Lower lobe of right lung (tissue), 2 donors: Measurements from ENCODE around the gene FOXM1. TPM values are rescaled to one million over a fixed set of nuclear protein-coding genes. Genes with fewer than 3 reads are reported as not detected.
A peak's percentile ranks its signal among the peaks of the same experiment; 100 is the strongest.

Experiments used
- ATAC-seq, 2 donors: fragments of 200-7000 bp; cut with Tn5 transposase; one replicate each; pipeline ENCODE4 v1.9.1; 2020 to 2022; ENCODE audit warnings: mild to moderate bottlenecking in 2 of 2, moderate library complexity in 2 of 2
- DNase-seq: peaks from one replicate; pipeline ENCODE4 v3.0.0-alpha.2; 2020
- H3K27ac ChIP-seq: fragments of 200-600 bp; one replicate; pipeline ENCODE4 v1.8.0; 2022
- H3K27me3 ChIP-seq: fragments of 200-600 bp; one replicate; pipeline ENCODE4 v1.8.0; 2022; ENCODE audit warnings: low read depth
- H3K36me3 ChIP-seq: fragments of 200-600 bp; one replicate; pipeline ENCODE4 v1.8.0; 2022; ENCODE audit warnings: mild to moderate bottlenecking
- H3K4me1 ChIP-seq: fragments of 200-600 bp; one replicate; pipeline ENCODE4 v1.8.0; 2022
- H3K4me3 ChIP-seq: fragments of 200-600 bp; one replicate; pipeline ENCODE4 v1.8.0; 2022; ENCODE audit warnings: mild to moderate bottlenecking
- H3K9me3 ChIP-seq: fragments of 200-600 bp; one replicate; pipeline ENCODE4 v1.8.0; 2022
- CTCF ChIP-seq: fragments of 200-600 bp; IDR thresholded peaks from one replicate; pipeline ENCODE4 v1.8.0; 2022; ENCODE audit warnings: antibody characterized with exemption, mild to moderate bottlenecking
- intact Hi-C: fragments of 100-400 bp; cut with DNase I; formaldehyde crosslinking; loops from one replicate; pipeline ENCODE4 v1.11.0; 2022
- total RNA-seq: library from RNA; stranded (reverse); fragmentation: NEBNext Ultra II Directional; extraction: Animal tissue kit (Norgen Biotek cat#: 25700); gene quantifications from one replicate; pipeline ENCODE4 v1.2.1, GENCODE V29; 2021
- donor health status: DM: no; HTN: yes; CAD: no; lungs with severe emphysema.

Gene FOXM1
- total RNA-seq, 1 donor from 2014 or later = 3.2 TPM

- no peak for ATAC-seq
Observed at GRCh38 chr12:2897418-2897817, 20.4 kb upstream of the FOXM1 start.

GRCh38 chr12:2895511-2895910 is 18.5 kb upstream of the FOXM1 start:
- no peak for TF ChIP-seq CTCF
- DNase-seq = no peak
- Histone ChIP-seq H3K27me3 (no peaks in the 10 kb centered on the region), H3K4me1 (peaks cover 24% of the 10 kb centered on the region), H3K27ac (no peak overlapping the region), H3K4me3 (no peak overlapping the region), H3K9me3 (no peaks in the 10 kb centered on the region), H3K36me3 (no peaks in the 10 kb centered on the region)
- no peak for ATAC-seq
- intact Hi-C loops = no loop called here

More at GRCh38 chr12:2897418-2897817, 20.4 kb upstream of the FOXM1 start:
- no peak for TF ChIP-seq CTCF
- Histone ChIP-seq H3K4me1 (peaks cover 20% of the 10 kb centered on the region), H3K9me3 (no peaks in the 10 kb centered on the region), H3K36me3 (no peaks in the 10 kb centered on the region), H3K27me3 (no peaks in the 10 kb centered on the region), H3K4me3 (no peak overlapping the region), H3K27ac (no peak overlapping the region)
- intact Hi-C loops = no loop called here
- no peak for DNase-seq

- DNase-seq = no peak
- no peaks in the 10 kb centered on the region for H3K27me3 ChIP-seq
- H3K4me1 ChIP-seq = peaks cover 24% of the 10 kb centered on the region
- intact Hi-C loops = no loop called here
- H3K36me3 ChIP-seq = no peaks in the 10 kb centered on the region
- TF ChIP-seq CTCF = no peak
- H3K9me3 ChIP-seq = no peaks in the 10 kb centered on the region
- no peak overlapping the region for H3K4me3 ChIP-seq
- ATAC-seq = no peak
- H3K27ac ChIP-seq = no peak overlapping the region
Observed at GRCh38 chr12:2895051-2895451, 18.1 kb upstream of the FOXM1 start.

GRCh38 chr12:2893007-2893406 is 16.0 kb upstream of the FOXM1 start:
- DNase-seq = no peak
- Histone ChIP-seq H3K4me3 (no peak overlapping the region), H3K27me3 (no peaks in the 10 kb centered on the region), H3K27ac (no peak overlapping the region), H3K36me3 (peaks cover 3% of the 10 kb centered on the region), H3K9me3 (no peaks in the 10 kb centered on the region), H3K4me1 (peaks cover 24% of the 10 kb centered on the region)
- intact Hi-C loops = no loop called here
- TF ChIP-seq CTCF = no peak
- ATAC-seq = no peak

GRCh38 chr12:2892246-2892645 is 15.3 kb upstream of the FOXM1 start:
- H3K4me1 ChIP-seq = peaks cover 24% of the 10 kb centered on the region
- DNase-seq (no peak), ATAC-seq (no peak)
- intact Hi-C loops = no loop called here
- no peaks in the 10 kb centered on the region for H3K9me3 ChIP-seq
- H3K27me3 ChIP-seq = no peaks in the 10 kb centered on the region
- H3K4me3 ChIP-seq = peak overlapping the region; percentile 97
- peaks cover 5% of the 10 kb centered on the region for H3K36me3 ChIP-seq
- no peak for TF ChIP-seq CTCF
- H3K27ac ChIP-seq = no peak overlapping the region
